ENCODE results near the gene NTN3. TPM values are rescaled to one million over a fixed set of nuclear protein-coding genes. Genes with fewer than 3 reads are reported as not detected.

NTN3 gene
- total RNA-seq, 2 experiments from 2014 or later, result not detected

- no peak for TF ChIP-seq CTCF (IDR thresholded peaks at IDR 0.05)
- no peak for DNase-seq
- no peaks in the 10 kb centered on the region for H3K9me3 Mint-ChIP-seq
- no peak overlapping the region for H3K4me3 Mint-ChIP-seq
- POLR2A ChIA-PET, result no interaction called here
- intact Hi-C loops (cut with micrococcal nuclease), result no loop called here
- H3K27ac Mint-ChIP-seq, result no peak overlapping the region
- H3K27me3 Mint-ChIP-seq, result no peaks in the 10 kb centered on the region
- peaks cover 5% of the 10 kb centered on the region for H3K36me3 Mint-ChIP-seq (ENCODE audit: low read depth)
- CTCF ChIA-PET, result no interaction called here
- H3K4me1 Mint-ChIP-seq (ENCODE audit: low read depth), result no peaks in the 10 kb centered on the region
- no peak for ATAC-seq
Observed at GRCh38 chr16:2497116-2497630, 26.1 kb downstream of the NTN3 start.

GRCh38 chr16:2497695-2498484 lies 26.8 kb downstream of the NTN3 start:
- DNase-seq, result no peak
- TF ChIP-seq CTCF (IDR thresholded peaks at IDR 0.05), result no peak
- Mint-ChIP-seq H3K4me3 (no peak overlapping the region), H3K27me3 (no peaks in the 10 kb centered on the region), H3K36me3 (ENCODE audit: low read depth) (peaks cover 5% of the 10 kb centered on the region), H3K27ac (no peak overlapping the region), H3K4me1 (ENCODE audit: low read depth) (no peaks in the 10 kb centered on the region), H3K9me3 (no peaks in the 10 kb centered on the region)
- intact Hi-C loops (cut with micrococcal nuclease), result no loop called here
- ChIA-PET POLR2A (interaction anchor here (0.9 kb wide), 1 partner anchor 67 kb away, joined by 4 read pairs; no protein-coding TSS in a partner anchor), CTCF (no interaction called here)
- ATAC-seq, result no peak

GRCh38 chr16:2498531-2499253 lies 27.6 kb downstream of the NTN3 start:
- POLR2A ChIA-PET, result interaction anchor here (0.9 kb wide), 1 partner anchor 68 kb away, joined by 4 read pairs; no protein-coding TSS in a partner anchor
- H3K27me3 Mint-ChIP-seq, result no peaks in the 10 kb centered on the region
- no peak for TF ChIP-seq CTCF (IDR thresholded peaks at IDR 0.05)
- H3K9me3 Mint-ChIP-seq, result no peaks in the 10 kb centered on the region
- CTCF ChIA-PET, result no interaction called here
- no peak overlapping the region for H3K4me3 Mint-ChIP-seq
- DNase-seq (no peak), ATAC-seq (no peak)
- peaks cover 5% of the 10 kb centered on the region for H3K36me3 Mint-ChIP-seq (ENCODE audit: low read depth)
- intact Hi-C loops (cut with micrococcal nuclease), result no loop called here
- no peaks in the 10 kb centered on the region for H3K4me1 Mint-ChIP-seq (ENCODE audit: low read depth)
- no peak overlapping the region for H3K27ac Mint-ChIP-seq

- Mint-ChIP-seq H3K9me3 (no peaks in the 10 kb centered on the region), H3K4me1 (ENCODE audit: low read depth) (no peaks in the 10 kb centered on the region), H3K36me3 (ENCODE audit: low read depth) (peaks cover 5% of the 10 kb centered on the region), H3K27ac (no peak overlapping the region), H3K27me3 (no peaks in the 10 kb centered on the region), H3K4me3 (no peak overlapping the region)
- no peak for TF ChIP-seq CTCF (IDR thresholded peaks at IDR 0.05)
- CTCF ChIA-PET, result no interaction called here
- intact Hi-C loops (cut with micrococcal nuclease), result no loop called here
- POLR2A ChIA-PET, result no interaction called here
- ATAC-seq (no peak), DNase-seq (no peak)
Observed at GRCh38 chr16:2499454-2499853, 28.4 kb downstream of the NTN3 start.
